Keratinocyte (primary cell): ENCODE data around the gene STS. TPM values are rescaled to one million over a fixed set of nuclear protein-coding genes. Genes with fewer than 3 reads are reported as not detected.

ENCODE experiments used
- DNase-seq: peaks from one replicate; pipeline ENCODE4 v3.0.0-alpha.2; 2011; ENCODE audit warnings: low read depth, missing footprints, low spot score
- FAIRE-seq: peaks from 2 replicates; lab custom pipeline; 2011; peaks lifted over from hg19 to GRCh38; lab: Jason Lieb, UNC
- H2AFZ ChIP-seq: 2 replicates; pipeline ENCODE4 v1.6.0; 2012; ENCODE audit warnings: low read length, control low read depth, inconsistent platforms; ENCODE audit not compliant: control insufficient read depth
- H3K27ac ChIP-seq: 2 replicates; pipeline ENCODE4 v1.5.1; 2011; ENCODE audit warnings: low read length; ENCODE audit not compliant: control insufficient read depth, insufficient read depth
- H3K27me3 ChIP-seq: 3 replicates; pipeline ENCODE4 v1.6.0; 2011; ENCODE audit warnings: low read length; ENCODE audit not compliant: control insufficient read depth, insufficient read depth; ENCODE audit errors: extremely low read depth
- H3K36me3 ChIP-seq, 2 experiments: 2 replicates in 1 of 2; 3 replicates in 1 of 2; pipeline ENCODE4 v1.5.1; 2011; ENCODE audit warnings: low read length in 2 of 2, mild to moderate bottlenecking in 1 of 2; ENCODE audit not compliant: control insufficient read depth in 2 of 2, insufficient read depth in 2 of 2; ENCODE audit errors: extremely low read depth in 1 of 2
- H3K4me1 ChIP-seq: 3 replicates; pipeline ENCODE4 v1.5.1; 2011; ENCODE audit warnings: low read length; ENCODE audit not compliant: control insufficient read depth, insufficient read depth; ENCODE audit errors: extremely low read depth
- H3K4me2 ChIP-seq: 3 replicates; pipeline ENCODE4 v1.6.0; 2011; ENCODE audit warnings: low read depth, low read length; ENCODE audit not compliant: control insufficient read depth, insufficient read depth; ENCODE audit errors: extremely low read depth
- H3K4me3 ChIP-seq, 3 experiments: fragments of 200-600 bp in 1 of 3; sonication (generic) in 1 of 3; 2 replicates in 2 of 3; 3 replicates in 1 of 3; pipeline ENCODE4 v1.5.1; 2011 to 2016; ENCODE audit warnings: low read length in 3 of 3, mild to moderate bottlenecking in 3 of 3, control low read depth in 2 of 3, inconsistent platforms in 1 of 3, low read depth in 1 of 3, mixed read lengths in 1 of 3, mixed run types in 1 of 3, moderate library complexity in 1 of 3; ENCODE audit not compliant: control insufficient read depth in 2 of 3, insufficient read depth in 2 of 3; ENCODE audit errors: extremely low read depth in 1 of 3
- H3K79me2 ChIP-seq: 2 replicates; pipeline ENCODE4 v1.6.0; 2012; ENCODE audit warnings: low read length; ENCODE audit not compliant: control insufficient read depth, insufficient read depth
- H3K9ac ChIP-seq: 3 replicates; pipeline ENCODE4 v1.6.0; 2011; ENCODE audit warnings: low read length; ENCODE audit not compliant: control insufficient read depth, insufficient read depth; ENCODE audit errors: extremely low read depth
- H3K9me1 ChIP-seq: 3 replicates; pipeline ENCODE4 v1.6.0; 2011; ENCODE audit warnings: low read length; ENCODE audit not compliant: control insufficient read depth, insufficient read depth; ENCODE audit errors: extremely low read depth
- H3K9me3 ChIP-seq: 2 replicates; pipeline ENCODE4 v1.5.1; 2012; ENCODE audit warnings: low read depth, low read length; ENCODE audit not compliant: control insufficient read depth
- H4K20me1 ChIP-seq: 3 replicates; pipeline ENCODE4 v1.6.0; 2011; ENCODE audit warnings: low read length; ENCODE audit not compliant: control insufficient read depth, insufficient read depth; ENCODE audit errors: extremely low read depth
- CTCF ChIP-seq, 3 experiments: IDR thresholded peaks in 1 of 3; conservative IDR thresholded peaks in 1 of 3; optimal IDR thresholded peaks in 1 of 3; 2 replicates in 2 of 3; 3 replicates in 1 of 3; pipeline versions ENCODE3 to v1.5.1; 2011; ENCODE audit warnings: low read length in 3 of 3, mild to moderate bottlenecking in 3 of 3, moderate library complexity in 2 of 3, control low read depth in 1 of 3, inconsistent platforms in 1 of 3; ENCODE audit not compliant: insufficient read depth in 2 of 3; ENCODE audit errors: extremely low read depth in 1 of 3
- EZH2 ChIP-seq: IDR thresholded peaks from one replicate; pipeline ENCODE4 v1.6.1; 2012; ENCODE audit warnings: inconsistent platforms, mild to moderate bottlenecking, low read length, moderate library complexity
- dilution Hi-C: fragments of 300-500 bp; cut with MboI; formaldehyde crosslinking; loops from one replicate; pipeline ENCODE4 v1.7.0; 2020; ENCODE audit warnings: low sequenced_read_pairs; ENCODE audit not compliant: extremely low pct_ligation_motif_present
- polyA plus RNA-seq, 5 experiments: library from polyadenylated mRNA; depleted of rRNA in 3 of 5; stranded (reverse) in 3 of 5; stranded (forward) in 1 of 5; unstranded in 1 of 5; fragments of >200 nt; gene quantifications; 1 replicate in 1 of 5; 2 replicates in 3 of 5; 3 replicates in 1 of 5; pipeline versions ENCODE4 v1.2.1 to v1.2.3, GENCODE V29; 2011 to 2012; ENCODE audit warnings: missing spikeins in 2 of 5, low read depth in 1 of 5, low replicate concordance in 1 of 5

The STS gene
- polyA plus RNA-seq, 1 donor (not counting 4 experiments of a cell fraction or from before 2014, with no cell fraction given): 2.9 TPM

- dilution Hi-C loops: no loop called here
- Histone ChIP-seq H3K27me3 (no peaks in the 10 kb centered on the region), H3K9me1 (peaks cover 2% of the 10 kb centered on the region), H3K9ac (no peak overlapping the region), H3K4me3 (no peak overlapping the region), H3K4me2 (no peak overlapping the region), H4K20me1 (peaks cover 9% of the 10 kb centered on the region), H3K36me3 (no peaks in the 10 kb centered on the region), H3K4me1 (peaks cover 23% of the 10 kb centered on the region), H2AFZ (no peak overlapping the region), H3K9me3 (no peaks in the 10 kb centered on the region), H3K27ac (peak overlapping the region; percentile 5), H3K79me2 (peaks cover 71% of the 10 kb centered on the region)
- DNase-seq (no peak), FAIRE-seq (no peak)
- TF ChIP-seq CTCF (optimal IDR thresholded peaks at IDR 0.05 in 1 of 3, IDR thresholded peaks at IDR 0.05 in 1 of 3, conservative IDR thresholded peaks at IDR 0.05 in 1 of 3; ENCODE audit: extremely low read depth in 1 of 3, insufficient read depth in 2 of 3, low read length in 3 of 3) (no peak), EZH2 (no peak)
These were observed 14.5 kb upstream of the STS start for GRCh38 chrX:7133050-7133440.

DNA sequence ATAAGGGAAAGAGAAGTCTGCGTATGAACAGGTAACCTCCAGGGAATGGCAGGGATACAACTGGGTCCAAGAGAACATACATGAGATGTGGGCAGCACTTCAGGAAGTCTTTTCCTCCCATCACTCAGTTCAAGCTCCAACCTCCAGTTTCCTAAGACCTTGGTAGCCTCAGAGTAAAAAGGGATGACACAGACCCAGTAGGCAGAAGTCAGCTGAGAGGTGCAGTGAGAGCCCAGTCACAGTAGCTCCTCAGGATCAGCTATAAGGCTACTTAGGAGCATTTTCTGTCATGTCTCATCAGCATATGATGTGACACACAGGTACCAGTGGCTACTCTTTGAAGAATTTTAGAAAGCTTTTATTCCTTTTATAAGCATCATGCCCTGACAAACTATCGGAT lies 12.5 kb upstream of the STS start:
- dilution Hi-C loops: no loop called here
- no peak for FAIRE-seq
- Histone ChIP-seq H3K36me3 (peaks cover 0 to 4% of the 10 kb centered on the region in 2 experiments), H4K20me1 (peaks cover 11% of the 10 kb centered on the region), H3K27ac (no peak overlapping the region), H3K27me3 (no peaks in the 10 kb centered on the region), H3K9ac (no peak overlapping the region), H2AFZ (no peak overlapping the region), H3K4me3 (no peak overlapping the region), H3K9me1 (peaks cover 2% of the 10 kb centered on the region), H3K4me1 (peaks cover 23% of the 10 kb centered on the region), H3K4me2 (no peak overlapping the region), H3K9me3 (no peaks in the 10 kb centered on the region), H3K79me2 (peaks cover 67% of the 10 kb centered on the region)
- TF ChIP-seq EZH2: no peak
- no peak for TF ChIP-seq CTCF (optimal IDR thresholded peaks at IDR 0.05 in 1 of 3, IDR thresholded peaks at IDR 0.05 in 1 of 3, conservative IDR thresholded peaks at IDR 0.05 in 1 of 3; ENCODE audit: extremely low read depth in 1 of 3, insufficient read depth in 2 of 3, low read length in 3 of 3)
- no peak for DNase-seq
